HepG2 (cell line): ENCODE results near the gene METTL23. TPM values are rescaled to one million over a fixed set of nuclear protein-coding genes. Genes with fewer than 3 reads are reported as not detected.

Source experiments
- BCL6 ChIP-seq: IDR thresholded peaks from 2 replicates; pipeline ENCODE4 v1.6.1; 2016; ENCODE audit warnings: missing genetic modification reagents, missing compliant biosample characterization
- CSRNP2 ChIP-seq: sonication (generic); formaldehyde crosslinking; conservative IDR thresholded peaks from 2 replicates; pipeline ENCODE4 v1.8.0; 2022; ENCODE audit warnings: low read depth, missing genetic modification reagents
- CTCF ChIP-seq: sonication (generic); formaldehyde crosslinking; IDR thresholded peaks from 2 replicates; pipeline ENCODE4 v1.5.0; 2020; ENCODE audit warnings: mild to moderate bottlenecking, missing genetic modification reagents, moderate library complexity
- FOXO1 ChIP-seq: sonication (generic); formaldehyde crosslinking; IDR thresholded peaks from 2 replicates; pipeline ENCODE4 v1.4.0; 2020; ENCODE audit warnings: missing genetic modification reagents
- GATA4 ChIP-seq: sonication (generic); IDR thresholded peaks from 2 replicates; pipeline ENCODE4 v1.6.1; 2016; ENCODE audit warnings: antibody characterized with exemption, low read depth, borderline replicate concordance
- HNRNPK ChIP-seq: fragments of 200-400 bp; formaldehyde crosslinking; IDR thresholded peaks from 2 replicates; pipeline ENCODE4 v1.6.1; 2018; ENCODE audit warnings: low read length, low read depth, moderate library complexity, mild to moderate bottlenecking; ENCODE audit not compliant: poor library complexity, severe bottlenecking
- HOXD1 ChIP-seq: sonication (generic); formaldehyde crosslinking; IDR thresholded peaks from 2 replicates; pipeline ENCODE4 v1.5.0; 2020; ENCODE audit warnings: missing genetic modification reagents
- KDM2A ChIP-seq: sonication (generic); formaldehyde crosslinking; IDR thresholded peaks from 2 replicates; pipeline ENCODE4 v1.4.0; 2020; ENCODE audit warnings: low read depth, missing genetic modification reagents, borderline replicate concordance
- MED8 ChIP-seq: sonication (generic); formaldehyde crosslinking; IDR thresholded peaks from 2 replicates; pipeline ENCODE4 v1.8.1; 2023; ENCODE audit warnings: mild to moderate bottlenecking, missing genetic modification reagents; ENCODE audit not compliant: insufficient replicate concordance
- NCOA2 ChIP-seq: sonication (generic); formaldehyde crosslinking; IDR thresholded peaks from 2 replicates; pipeline ENCODE4 v1.8.0; 2022; ENCODE audit warnings: inconsistent platforms
- PTBP1 ChIP-seq: fragments of 200-400 bp; formaldehyde crosslinking; IDR thresholded peaks from 2 replicates; pipeline ENCODE4 v1.6.1; 2018; ENCODE audit warnings: low read length, low read depth; ENCODE audit not compliant: poor library complexity, severe bottlenecking
- SALL2 ChIP-seq: sonication (generic); formaldehyde crosslinking; IDR thresholded peaks from 2 replicates; pipeline ENCODE4 v1.8.1; 2023; ENCODE audit warnings: mild to moderate bottlenecking, missing genetic modification reagents, inconsistent platforms
- SMC3 ChIP-seq: IDR thresholded peaks from 2 replicates; pipeline ENCODE4 v1.6.1; 2011; ENCODE audit warnings: low read length, improper control_type of control experiment
- SP1 ChIP-seq, 2 experiments: fragments of 450-650 bp in 1 of 2; sonication (generic) in 1 of 2; formaldehyde crosslinking in 1 of 2; IDR thresholded peaks; 2 replicates each; pipeline versions ENCODE4 v1.4.0 to v1.6.1; 2016 to 2020; ENCODE audit warnings: missing genetic modification reagents in 1 of 2
- STAT6 ChIP-seq: sonication (generic); formaldehyde crosslinking; IDR thresholded peaks from 2 replicates; pipeline ENCODE4 v1.4.0; 2020; ENCODE audit warnings: missing genetic modification reagents, mild to moderate bottlenecking, borderline replicate concordance
- TEAD3 ChIP-seq: optimal IDR thresholded peaks from 2 replicates; pipeline ENCODE3; 2016; ENCODE audit warnings: borderline replicate concordance
- ZBTB2 ChIP-seq: sonication (generic); formaldehyde crosslinking; IDR thresholded peaks from 2 replicates; pipeline ENCODE4 v1.8.0; 2022; ENCODE audit warnings: low read depth, missing genetic modification reagents
- ZNF431 ChIP-seq: sonication (generic); formaldehyde crosslinking; IDR thresholded peaks from 2 replicates; pipeline ENCODE4 v1.9.0; 2022; ENCODE audit warnings: missing genetic modification reagents, low read depth, mild to moderate bottlenecking, borderline replicate concordance
- ZNF549 ChIP-seq: sonication (generic); formaldehyde crosslinking; IDR thresholded peaks from 2 replicates; pipeline ENCODE4 v1.5.0; 2020; ENCODE audit warnings: missing genetic modification reagents
- ZNF564 ChIP-seq: sonication (generic); formaldehyde crosslinking; IDR thresholded peaks from 2 replicates; pipeline ENCODE4 v1.8.1; 2023; ENCODE audit warnings: mild to moderate bottlenecking, missing genetic modification reagents
- ZNF577 ChIP-seq: sonication (generic); formaldehyde crosslinking; IDR thresholded peaks from 2 replicates; pipeline ENCODE4 v1.4.0; 2020; ENCODE audit warnings: mild to moderate bottlenecking, low read depth, missing genetic modification reagents, borderline replicate concordance
- ZNF883 ChIP-seq: sonication (generic); formaldehyde crosslinking; IDR thresholded peaks from 2 replicates; pipeline ENCODE4 v1.5.1; 2020; ENCODE audit warnings: mild to moderate bottlenecking, missing genetic modification reagents; ENCODE audit errors: not compliant biosample characterization
- polyA plus RNA-seq, 8 experiments: library from polyadenylated mRNA; depleted of rRNA in 3 of 8; stranded (reverse) in 7 of 8; unstranded in 1 of 8; fragments of >200 nt; fragmentation: Illumina TruSeq in 4 of 8; extraction: Trizol in 4 of 8; gene quantifications; 2 replicates each; pipeline versions ENCODE4 v1.2.1 to v1.2.3, GENCODE V29; 2011 to 2016; ENCODE audit warnings: low read depth in 4 of 8, missing spikeins in 1 of 8, mixed read lengths in 1 of 8; ENCODE audit not compliant: insufficient read depth in 1 of 8
- total RNA-seq, 5 experiments: library from RNA; depleted of rRNA; stranded (reverse); fragments of >200 nt; fragmentation: Illumina TruSeq; extraction: Trizol; gene quantifications; 2 replicates each; pipeline ENCODE4 v1.2.3, GENCODE V29; 2016; ENCODE audit warnings: low read depth in 1 of 5

Gene METTL23
- total and polyA plus RNA-seq, 2 of the 13 experiments (the other 11 are each of a cell fraction or from before 2014, with no cell fraction given) = 39.9 to 104 TPM

- TF ChIP-seq CTCF (CRISPR knock-in tag) (peak; percentile 69), GATA4 (no peak), ZNF431 (CRISPR knock-in tag) (no peak), HOXD1 (no peak), ZNF577 (no peak), KDM2A (CRISPR knock-in tag) (no peak), FOXO1 (CRISPR knock-in tag) (0 out of 2 replicates have a peak, but pooled peaks have one; percentile 12), SP1 (IDR thresholded peaks at IDR 0.05) (no peak), SP1 (CRISPR knock-in tag; IDR thresholded peaks at IDR 0.05) (no peak), NCOA2 (CRISPR knock-in tag) (peak; percentile 23; the same call in 1 of the 2 replicates), SALL2 (no peak), ZBTB2 (CRISPR knock-in tag) (no peak), ZNF549 (CRISPR knock-in tag) (no peak), STAT6 (no peak), ZNF883 (CRISPR knock-in tag) (no peak), ZNF564 (CRISPR knock-in tag) (no peak), SMC3 (peak; percentile 43; the same call in 1 of the 2 replicates), HNRNPK (no peak), PTBP1 (no peak), CSRNP2 (CRISPR knock-in tag) (no peak), MED8 (CRISPR knock-in tag) (no peak), BCL6 (CRISPR knock-in tag) (no peak), TEAD3 (no peak)
Measured at GRCh38 chr17:76707985-76708807, 18.4 kb upstream of the METTL23 start (continued).
